ENCODE results near the gene RNF166.

DNA sequence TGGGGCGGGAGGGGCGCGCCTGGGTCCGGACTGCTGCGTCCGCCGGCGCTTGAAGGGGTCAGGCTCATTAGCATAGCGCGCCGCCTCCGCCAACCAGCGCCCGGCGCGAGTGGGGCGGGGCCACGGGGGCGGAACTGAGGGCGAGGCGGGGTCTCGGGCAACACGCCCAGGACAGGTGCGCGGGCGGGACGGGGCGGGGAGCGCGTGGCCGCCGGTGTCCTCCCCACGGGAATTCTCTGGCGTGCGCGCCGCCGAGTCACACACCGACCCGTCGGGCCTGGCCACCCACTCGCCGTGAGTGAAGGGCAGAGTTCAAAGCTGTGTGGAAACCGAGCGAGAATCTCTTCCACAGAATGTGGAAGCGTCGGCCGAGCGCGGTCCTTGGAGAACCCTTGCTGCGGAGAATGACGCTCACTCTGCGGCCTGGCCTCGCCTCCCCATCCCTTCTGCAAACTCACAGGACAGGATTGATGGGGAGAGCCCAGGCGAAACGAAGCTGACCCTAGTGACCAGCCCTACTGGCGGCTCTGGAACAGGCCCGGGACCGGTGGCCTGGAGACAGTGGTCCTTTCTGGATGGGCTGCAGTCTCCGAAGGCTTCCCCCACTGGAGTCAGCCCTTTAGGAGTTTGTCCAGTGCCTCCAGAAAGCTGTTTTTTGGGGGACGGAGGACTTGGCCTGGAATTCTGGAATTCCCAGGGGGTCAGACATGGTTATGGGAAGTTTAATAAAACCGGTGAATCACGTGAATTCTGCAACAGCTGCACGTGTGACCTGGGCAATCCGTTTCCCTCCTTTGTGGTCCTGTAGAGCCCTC is 19.6 kb downstream of the RNF166 start, which contains the start of gene SNAI3:
- TF ChIP-seq, protein P1, sequence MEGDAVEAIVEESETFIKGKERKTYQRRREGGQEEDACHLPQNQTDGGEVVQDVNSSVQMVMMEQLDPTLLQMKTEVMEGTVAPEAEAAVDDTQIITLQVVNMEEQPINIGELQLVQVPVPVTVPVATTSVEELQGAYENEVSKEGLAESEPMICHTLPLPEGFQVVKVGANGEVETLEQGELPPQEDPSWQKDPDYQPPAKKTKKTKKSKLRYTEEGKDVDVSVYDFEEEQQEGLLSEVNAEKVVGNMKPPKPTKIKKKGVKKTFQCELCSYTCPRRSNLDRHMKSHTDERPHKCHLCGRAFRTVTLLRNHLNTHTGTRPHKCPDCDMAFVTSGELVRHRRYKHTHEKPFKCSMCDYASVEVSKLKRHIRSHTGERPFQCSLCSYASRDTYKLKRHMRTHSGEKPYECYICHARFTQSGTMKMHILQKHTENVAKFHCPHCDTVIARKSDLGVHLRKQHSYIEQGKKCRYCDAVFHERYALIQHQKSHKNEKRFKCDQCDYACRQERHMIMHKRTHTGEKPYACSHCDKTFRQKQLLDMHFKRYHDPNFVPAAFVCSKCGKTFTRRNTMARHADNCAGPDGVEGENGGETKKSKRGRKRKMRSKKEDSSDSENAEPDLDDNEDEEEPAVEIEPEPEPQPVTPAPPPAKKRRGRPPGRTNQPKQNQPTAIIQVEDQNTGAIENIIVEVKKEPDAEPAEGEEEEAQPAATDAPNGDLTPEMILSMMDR (IDR thresholded peaks at IDR 0.05; ENCODE audit: low read depth, low read length, poor library complexity, severe bottlenecking): no peak
- no peak for TF ChIP-seq EZH2phosphoT487 (IDR thresholded peaks at IDR 0.05; ENCODE audit: borderline replicate concordance, low read length)

All from DOHH2 (cell line).